GM06990 (cell line): ENCODE measurements around the gene TRIM59.

Experiments
- DNase-seq: peaks from one replicate; pipeline ENCODE4 v3.0.0-alpha.2; 2011; ENCODE audit not compliant: insufficient read length; ENCODE audit errors: extremely low read depth
- H3K27me3 ChIP-seq: replicated peaks from 2 replicates; pipeline ENCODE4 v1.6.0; 2011; ENCODE audit warnings: low read length; ENCODE audit not compliant: control insufficient read depth, insufficient read depth
- H3K36me3 ChIP-seq: 2 replicates; pipeline ENCODE4 v1.5.1; 2011; ENCODE audit warnings: low read length; ENCODE audit not compliant: control insufficient read depth, insufficient read depth
- H3K4me3 ChIP-seq: replicated peaks from 2 replicates; pipeline ENCODE4 v1.5.1; 2011; ENCODE audit warnings: low read depth, mild to moderate bottlenecking, control low read depth, low read length
- CTCF ChIP-seq: IDR thresholded peaks from 2 replicates; pipeline ENCODE4 v1.5.1; 2011; ENCODE audit warnings: low read length, control low read depth, mild to moderate bottlenecking, inconsistent platforms; ENCODE audit not compliant: insufficient read depth, poor library complexity, severe bottlenecking

The TRIM59 gene

DNA sequence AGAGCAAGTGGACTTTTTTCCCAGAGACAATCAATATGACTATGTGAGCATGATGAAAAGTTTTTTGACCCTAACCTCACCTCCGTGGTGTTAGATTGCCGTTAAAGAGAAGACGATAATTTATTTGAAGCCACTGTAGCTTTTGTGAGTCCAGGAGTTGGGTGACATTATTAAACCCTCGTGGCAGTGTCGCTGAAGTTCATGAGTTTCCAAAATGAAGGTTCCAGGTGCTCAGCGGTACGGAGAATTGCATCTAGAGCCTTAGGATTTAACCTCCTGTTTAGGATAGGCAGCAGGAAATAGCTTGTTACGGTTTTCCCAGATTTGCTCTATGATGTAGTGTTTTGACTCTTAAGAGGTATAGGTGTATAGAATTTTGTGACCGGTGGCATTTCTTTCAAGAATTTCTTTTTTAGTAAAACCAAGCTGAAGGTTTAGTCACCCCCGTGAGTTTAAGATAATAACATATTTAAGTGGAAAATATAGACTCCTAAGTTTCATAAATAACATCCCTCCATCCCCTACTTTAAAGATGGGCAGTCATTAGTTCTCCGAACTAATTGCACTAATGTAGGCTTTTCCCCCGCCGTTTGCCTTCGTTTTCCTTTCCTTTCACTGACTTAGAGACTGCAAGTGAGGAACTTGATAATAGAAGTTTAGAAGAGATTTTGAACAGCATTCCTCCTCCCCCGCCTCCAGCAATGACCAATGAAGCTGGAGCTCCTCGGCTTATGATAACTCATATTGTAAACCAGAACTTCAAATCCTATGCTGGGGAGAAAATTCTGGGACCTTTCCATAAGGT, 48.1 kb downstream of the TRIM59 start:
- no peaks in the 10 kb centered on the region for H3K27me3 ChIP-seq
- no peak for TF ChIP-seq CTCF
- DNase-seq, result no peak

GRCh38 chr3:160400702-160401150, 48.9 kb downstream of the TRIM59 start:
- DNase-seq, result peak; percentile 62
- TF ChIP-seq CTCF, result no peak

More for the DNA sequence above, 48.1 kb downstream of the TRIM59 start:
- no peaks in the 10 kb centered on the region for H3K36me3 ChIP-seq
- peak overlapping the region; percentile 95 for H3K4me3 ChIP-seq

GRCh38 chr3:160400030-160400701, 49.4 kb downstream of the TRIM59 start:
- no peaks in the 10 kb centered on the region for H3K27me3 ChIP-seq
- peak overlapping the region; percentile 95 for H3K4me3 ChIP-seq
- DNase-seq, result no peak
- TF ChIP-seq CTCF, result no peak
- H3K36me3 ChIP-seq, result no peaks in the 10 kb centered on the region

More at GRCh38 chr3:160400702-160401150, 48.9 kb downstream of the TRIM59 start:
- Histone ChIP-seq H3K4me3 (peak overlapping the region; percentile 95), H3K27me3 (no peaks in the 10 kb centered on the region), H3K36me3 (no peaks in the 10 kb centered on the region)

DNA sequence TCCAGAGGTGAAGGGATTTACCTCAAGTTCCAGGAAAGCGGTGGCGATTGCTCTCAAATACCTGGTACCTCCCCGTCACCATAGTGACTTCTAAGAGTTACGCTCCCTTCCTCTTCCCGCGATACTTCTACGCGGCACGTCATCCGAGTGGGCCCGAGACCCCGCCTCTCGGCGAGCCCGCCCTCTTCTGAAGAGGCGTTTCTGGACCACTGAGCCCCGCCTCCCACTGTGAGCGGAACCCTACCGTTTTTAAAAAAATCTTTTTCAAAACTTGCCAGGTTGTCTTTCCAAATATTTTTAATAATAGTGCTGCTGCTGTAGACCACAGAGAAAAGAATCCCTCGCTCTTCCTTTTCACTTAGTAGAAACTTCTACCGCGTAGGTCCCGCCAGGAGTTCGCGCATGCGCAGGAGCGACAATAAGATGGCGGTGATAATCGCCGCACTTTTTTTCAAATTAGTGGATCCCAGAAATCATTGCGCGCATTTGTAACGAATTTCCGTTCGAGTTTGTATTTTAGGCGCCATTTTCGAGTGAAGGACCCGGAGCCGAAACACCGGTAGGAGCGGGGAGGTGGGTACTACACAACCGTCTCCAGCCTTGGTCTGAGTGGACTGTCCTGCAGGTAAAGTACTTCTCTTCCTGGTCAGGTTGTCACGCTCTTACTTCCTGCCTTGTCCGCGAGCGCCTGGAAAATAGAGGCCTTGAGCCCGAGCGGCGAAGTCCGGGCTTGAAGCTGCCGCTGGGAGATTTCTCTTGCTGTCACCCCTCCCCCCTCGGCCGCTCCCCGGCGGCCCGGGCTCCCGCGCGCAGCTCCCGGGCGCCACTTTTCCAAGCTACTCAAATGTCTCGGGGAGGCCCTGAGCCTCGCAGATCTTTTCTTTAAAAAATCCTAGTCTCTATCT, 50.2 kb downstream of the TRIM59 start, which contains the start of the genes IFT80 and SMC4:
Gene IFT80 (minus strand): TSS at position 101 of the 905 bp plus-strand sequence. CDS start 14,625 bp downstream, outside the sequence.
Gene SMC4 (plus strand): TSS at position 526 of the 905 bp plus-strand sequence. CDS start 1,177 bp downstream, outside the sequence.
- H3K36me3 ChIP-seq, result no peaks in the 10 kb centered on the region
- peak; percentile 94 for DNase-seq
- TF ChIP-seq CTCF, result no peak
- no peaks in the 10 kb centered on the region for H3K27me3 ChIP-seq
- peak within 1 kb of the TSS; percentile 95 for H3K4me3 ChIP-seq

DNA sequence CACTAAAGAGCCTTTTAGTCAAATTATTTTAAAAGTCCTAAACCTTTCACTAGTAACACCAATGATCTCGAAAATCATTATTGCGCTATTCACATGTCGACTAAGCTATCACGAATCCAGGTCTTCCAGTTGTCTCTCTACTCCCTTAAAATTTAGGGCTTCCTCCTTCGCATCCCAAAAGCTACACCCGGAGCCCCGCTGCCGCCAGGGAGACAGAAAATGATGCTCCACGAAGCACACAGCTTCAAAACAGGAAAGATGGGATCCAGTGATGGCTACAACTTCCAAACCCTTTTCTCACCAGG, 50.8 kb downstream of the TRIM59 start:
- Histone ChIP-seq H3K36me3 (no peaks in the 10 kb centered on the region), H3K4me3 (peak overlapping the region; percentile 95), H3K27me3 (no peaks in the 10 kb centered on the region)
- DNase-seq, result no peak
- TF ChIP-seq CTCF, result no peak
